Renal cortical epithelial cell (primary cell): ENCODE measurements around the gene MDFIC. TPM values are rescaled to one million over a fixed set of nuclear protein-coding genes. Genes with fewer than 3 reads are reported as not detected.
"Not testable (repeated sequence)": the region's sequence is repeated elsewhere in the genome, so short reads cannot be mapped to it uniquely, and the experiment has no call there.

Experiments
- DNase-seq: peaks from one replicate; pipeline ENCODE4 v3.0.0-alpha.2; 2011; ENCODE audit warnings: low read depth
- total RNA-seq: library from RNA; depleted of rRNA; stranded (reverse); fragments of >200 nt; gene quantifications from 2 replicates; pipeline ENCODE4 v1.2.3, GENCODE V29; 2014

Gene MDFIC, protein sequence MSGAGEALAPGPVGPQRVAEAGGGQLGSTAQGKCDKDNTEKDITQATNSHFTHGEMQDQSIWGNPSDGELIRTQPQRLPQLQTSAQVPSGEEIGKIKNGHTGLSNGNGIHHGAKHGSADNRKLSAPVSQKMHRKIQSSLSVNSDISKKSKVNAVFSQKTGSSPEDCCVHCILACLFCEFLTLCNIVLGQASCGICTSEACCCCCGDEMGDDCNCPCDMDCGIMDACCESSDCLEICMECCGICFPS
- 13.9 and 18.7 TPM in 2 replicates for total RNA-seq

DNA sequence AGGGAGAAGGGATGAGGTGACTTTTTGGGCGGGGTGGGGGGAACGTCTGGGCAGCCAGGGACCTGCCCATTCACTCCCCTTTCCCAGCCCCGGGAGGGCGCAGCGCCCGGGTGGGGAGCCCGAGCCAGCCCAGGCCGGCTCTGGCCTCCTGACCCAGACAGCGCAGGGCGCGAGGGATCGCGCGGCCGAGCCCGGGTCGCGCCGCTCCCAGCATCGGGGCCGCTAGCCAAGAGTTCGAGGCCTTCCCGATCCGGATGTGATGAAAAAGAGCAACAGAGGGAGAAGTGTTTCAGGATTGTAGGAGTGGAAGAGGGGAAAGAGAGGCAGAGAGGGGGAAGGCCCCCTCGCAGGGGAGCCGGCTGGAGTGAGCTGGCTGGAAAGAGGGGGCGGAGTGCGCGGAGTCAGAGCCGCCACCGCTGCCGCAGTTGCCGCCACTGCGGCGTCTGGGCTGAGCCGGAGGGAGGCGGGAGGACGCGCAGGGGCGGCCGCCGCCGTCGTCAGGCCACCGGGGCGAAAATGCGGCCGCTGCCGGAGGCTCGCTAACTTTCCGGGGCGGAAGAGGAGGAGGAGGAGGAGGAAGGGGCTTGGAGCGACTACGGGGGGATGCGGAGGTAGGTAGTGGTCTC lies at the start of gene MDFIC:
MDFIC (plus strand) TSS at position 69 of the 626 bp plus-strand sequence. CDS start 940 bp downstream, outside the sequence.
- DNase-seq: no peak

DNA sequence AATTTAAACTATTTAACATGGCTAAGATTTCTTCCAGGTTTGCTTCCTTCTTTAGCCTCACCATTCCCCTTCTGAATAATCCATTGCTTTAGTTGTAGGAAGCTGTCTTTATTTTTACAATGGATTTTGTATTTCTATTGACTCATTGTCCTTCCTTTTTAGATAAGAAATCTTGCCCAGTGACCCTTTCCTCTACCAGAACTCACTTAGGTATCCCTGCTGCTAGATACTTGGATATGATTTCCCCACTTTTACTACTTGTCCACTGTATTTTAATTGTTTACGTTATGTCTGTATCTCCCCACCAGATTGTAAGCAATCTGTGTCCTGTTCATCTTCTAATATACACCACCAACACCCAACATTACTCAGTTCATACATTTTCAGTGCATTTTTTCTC lies 47.7 kb upstream of the MDFIC start:
- no peak for DNase-seq

DNA sequence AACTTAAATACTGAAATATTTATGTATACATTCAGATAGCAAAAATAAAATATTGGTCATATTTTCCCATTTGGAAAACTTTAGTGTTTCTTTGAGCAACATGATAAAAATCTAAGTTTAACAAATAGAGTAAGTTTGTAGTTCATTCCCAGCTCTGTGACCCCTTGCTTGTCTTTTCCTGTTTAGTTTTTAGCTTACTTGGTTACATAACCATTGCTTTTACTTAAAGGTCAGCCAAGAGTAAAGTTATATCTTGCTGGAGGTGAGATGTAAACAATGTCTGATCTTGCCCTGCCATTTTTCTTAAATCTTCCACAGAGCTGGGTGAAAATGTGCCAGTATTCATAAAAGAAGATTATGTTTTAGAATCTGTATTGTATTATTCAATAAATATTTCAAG lies 46.7 kb upstream of the MDFIC start:
- DNase-seq: no peak

DNA sequence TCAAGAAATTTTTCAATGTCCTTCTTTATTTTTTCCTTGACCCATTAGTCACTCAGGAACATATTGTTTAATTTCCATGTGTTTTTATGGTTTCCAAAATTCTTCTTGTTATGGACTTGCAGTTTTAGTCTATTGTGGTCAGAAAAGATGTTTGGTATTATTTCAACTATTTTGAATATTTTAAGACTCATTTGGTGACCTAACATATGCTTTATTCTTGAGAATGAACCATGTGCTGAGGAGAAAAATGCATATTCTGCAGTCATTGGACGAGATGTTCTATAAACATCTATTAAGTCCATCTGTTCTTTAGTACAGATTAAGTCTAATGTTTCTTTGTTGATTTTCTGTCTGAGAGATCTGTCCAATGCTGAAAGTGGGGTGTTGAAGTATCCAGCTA lies 42.3 kb upstream of the MDFIC start:
- no peak for DNase-seq

DNA sequence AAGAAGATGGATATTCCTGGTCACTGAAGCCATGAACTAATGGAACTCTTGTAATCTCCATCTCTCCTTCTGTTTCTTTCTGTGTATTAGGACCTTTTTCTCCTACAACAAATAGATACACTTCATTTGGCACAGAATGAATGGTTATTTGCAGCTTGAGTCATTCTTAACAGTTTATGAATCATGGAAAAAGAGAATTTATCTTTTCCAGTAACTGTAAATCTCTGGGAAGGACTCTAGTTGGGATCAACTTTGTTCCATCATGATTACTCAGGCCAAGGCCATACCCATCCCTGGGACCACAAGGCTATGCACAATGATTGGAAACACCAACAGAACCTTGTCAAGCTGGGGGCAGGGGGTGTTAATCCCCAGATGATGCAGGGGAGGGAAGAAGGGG lies 36.1 kb upstream of the MDFIC start:
- peak; percentile 44 for DNase-seq

DNA sequence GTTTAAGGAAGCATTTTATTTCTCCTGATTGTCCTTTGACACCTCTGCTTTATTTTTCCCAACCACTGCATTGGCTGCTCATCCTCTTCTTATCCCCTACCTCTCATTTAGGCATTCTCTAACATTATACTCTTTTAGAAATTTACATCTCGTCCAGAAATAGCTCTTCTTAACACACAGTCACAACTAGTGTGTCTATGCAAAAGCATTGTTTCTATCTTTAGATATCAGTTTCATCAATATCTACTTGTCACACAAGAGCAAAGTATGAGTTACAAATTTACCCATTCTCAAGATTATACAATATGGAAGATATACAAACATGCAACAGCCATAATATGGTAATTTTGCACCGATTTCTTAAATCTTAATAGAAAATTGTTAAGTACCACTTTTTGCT lies 35.7 kb upstream of the MDFIC start:
- no peak for DNase-seq

DNA sequence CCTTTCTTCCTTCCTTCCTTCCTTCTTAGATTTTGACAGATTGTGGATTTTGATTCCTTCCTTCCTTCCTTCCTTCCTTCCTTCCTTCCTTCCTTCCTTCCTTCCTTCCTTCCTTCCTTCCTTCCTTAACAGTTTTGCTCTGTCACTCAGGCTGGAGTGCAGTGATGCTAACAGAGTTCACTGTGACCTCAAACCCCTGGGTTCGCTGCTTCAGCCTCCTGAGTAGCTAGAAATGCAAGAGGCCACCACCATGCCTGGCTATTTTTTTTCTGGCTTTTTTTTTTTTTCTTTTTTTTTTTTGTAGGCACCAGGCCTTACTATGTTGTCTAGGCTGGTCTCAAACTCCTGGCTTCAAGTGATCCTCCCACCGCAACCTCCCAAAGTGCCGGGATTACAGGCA lies 32.8 kb upstream of the MDFIC start:
- not testable (repeated sequence) for DNase-seq

DNA sequence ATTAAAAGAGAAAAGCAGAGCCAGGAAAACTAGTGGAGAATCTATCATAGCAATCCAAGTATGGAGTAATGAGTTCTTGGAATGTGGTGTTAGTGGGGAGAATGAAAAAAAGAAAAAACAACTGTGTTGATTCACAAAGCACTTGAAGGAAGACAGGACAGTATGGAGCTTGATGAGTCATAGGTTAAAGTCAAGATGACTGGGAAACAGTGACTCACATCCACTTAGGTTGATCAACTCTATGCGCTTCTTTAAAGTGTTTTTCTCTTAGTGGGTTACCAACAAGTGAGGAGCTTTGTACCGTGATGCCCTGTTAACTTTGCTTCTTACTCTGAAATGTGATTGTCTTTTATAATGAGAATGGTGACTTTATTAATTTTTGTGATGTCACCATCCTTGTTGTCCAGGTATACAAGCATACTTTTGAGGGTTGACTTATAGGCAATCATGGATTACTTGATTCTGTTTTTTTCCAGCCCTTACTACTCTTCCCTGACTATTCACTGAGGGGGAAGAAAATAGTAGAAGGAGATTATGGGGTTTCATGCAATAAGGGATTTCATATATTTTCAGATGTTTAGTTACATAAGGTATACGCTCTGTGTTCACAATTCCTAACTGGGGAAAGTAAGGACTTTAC lies 32.1 kb upstream of the MDFIC start:
- DNase-seq: peak; percentile 100

DNA sequence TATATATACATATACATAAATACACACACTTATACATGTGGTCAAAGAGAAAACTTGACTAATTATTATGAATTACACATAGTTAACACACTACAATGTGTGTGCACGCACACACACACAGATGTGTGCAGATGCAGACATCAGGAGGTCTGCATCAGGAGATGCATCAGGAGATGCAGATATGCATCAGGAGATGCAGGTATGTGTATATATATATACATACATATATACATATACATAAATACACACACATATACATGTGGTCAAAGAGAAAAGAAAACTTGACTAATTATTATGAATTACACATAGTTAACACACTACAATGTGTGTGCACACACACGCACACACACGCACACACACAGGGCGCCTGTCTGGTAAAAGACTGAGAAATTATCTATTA lies 31.3 kb upstream of the MDFIC start:
- DNase-seq: no peak

DNA sequence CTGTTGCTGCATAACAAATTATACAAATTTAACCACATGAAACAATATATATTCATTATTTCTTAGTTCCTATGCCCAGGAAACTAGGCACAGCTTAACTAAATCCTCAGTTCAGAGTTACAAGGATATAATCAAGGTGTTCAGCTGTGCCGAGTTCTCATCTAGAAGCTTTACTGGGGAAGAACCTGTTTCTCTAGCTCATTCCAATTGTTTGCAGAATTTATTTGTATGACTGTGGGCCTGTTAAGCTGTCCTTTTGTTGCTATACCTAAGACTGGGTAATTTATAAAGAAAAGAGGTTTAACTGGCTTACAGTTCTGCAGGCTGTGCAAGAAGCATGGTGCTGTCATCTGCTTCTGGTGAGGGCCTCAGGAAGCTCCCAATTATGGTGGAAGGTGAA lies 21.8 kb upstream of the MDFIC start:
- DNase-seq: no peak

DNA sequence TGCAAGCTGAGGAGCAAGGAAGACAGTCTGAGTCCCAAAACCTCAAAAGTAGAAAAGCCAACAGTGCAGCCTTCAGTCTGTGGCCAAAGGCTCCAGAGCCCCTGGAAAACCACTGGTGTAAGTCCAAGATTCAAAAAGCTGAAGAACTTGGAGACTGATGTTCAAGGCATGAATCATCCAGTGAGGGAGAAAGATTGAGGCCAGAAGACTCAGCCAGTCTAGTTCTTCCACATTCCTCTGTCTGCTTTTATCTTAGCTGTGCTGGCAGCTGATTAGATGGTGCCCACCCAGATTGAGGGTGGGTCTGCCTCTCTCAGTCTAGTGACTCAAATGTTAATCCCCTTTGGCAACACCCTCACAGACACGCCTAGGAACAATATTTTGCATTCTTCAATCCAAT lies 20.1 kb upstream of the MDFIC start:
- peak; percentile 40 for DNase-seq

DNA sequence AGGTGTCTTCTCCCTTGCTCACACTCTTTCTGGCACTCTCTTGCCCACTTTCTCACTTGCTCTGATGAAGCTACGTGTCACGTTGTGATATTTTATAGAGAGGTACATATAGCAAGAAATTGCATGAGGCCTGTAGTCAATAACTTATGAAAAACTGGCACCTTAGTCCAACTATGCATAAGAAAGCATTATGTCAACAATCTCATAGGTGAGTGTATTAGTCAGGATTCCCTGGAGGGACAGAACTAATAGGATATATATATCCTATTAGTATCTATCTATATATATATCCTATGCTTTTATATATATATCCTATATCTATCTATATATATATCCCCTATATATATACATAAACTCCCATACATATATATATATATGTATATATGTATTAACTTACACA lies 18.8 kb upstream of the MDFIC start:
- DNase-seq: no peak

DNA sequence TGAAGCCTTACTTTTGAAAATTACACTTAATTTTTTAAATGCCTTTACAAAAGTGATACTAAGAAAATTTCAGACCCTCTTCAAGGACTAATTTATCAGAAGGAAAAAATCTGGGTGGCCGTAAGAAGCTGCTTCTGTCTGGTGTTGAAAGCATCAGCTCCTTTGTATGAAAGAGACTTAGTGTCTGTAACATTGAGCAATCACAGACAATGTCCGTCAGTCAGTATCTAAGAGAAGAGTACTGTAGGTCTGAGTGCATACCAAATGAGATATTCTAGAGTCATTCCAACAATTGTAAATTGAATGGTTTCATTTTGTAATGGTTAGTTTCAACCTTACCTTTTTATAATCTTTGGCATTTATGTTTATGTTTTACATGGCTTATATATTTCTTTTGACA lies 11.1 kb upstream of the MDFIC start:
- DNase-seq: peak; percentile 24

DNA sequence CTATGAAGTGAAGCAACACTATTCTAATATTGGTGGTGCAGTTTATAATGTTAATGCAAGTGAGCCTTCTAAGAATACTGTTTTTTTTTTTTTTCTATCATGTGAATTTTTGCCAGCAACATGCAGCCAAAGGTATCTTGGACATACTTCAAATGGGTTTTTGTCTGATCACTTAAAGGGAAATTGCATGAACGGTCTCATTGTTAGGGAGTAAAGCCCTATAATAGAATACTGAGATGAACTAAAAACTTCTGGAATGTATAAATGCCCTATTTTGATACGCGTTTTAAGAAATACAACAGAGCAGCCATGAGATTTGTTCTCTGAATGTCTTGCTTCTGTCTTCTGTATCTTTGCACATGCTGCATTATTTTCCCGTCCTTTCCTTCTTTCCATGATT lies 10.5 kb upstream of the MDFIC start:
- DNase-seq: no peak

DNA sequence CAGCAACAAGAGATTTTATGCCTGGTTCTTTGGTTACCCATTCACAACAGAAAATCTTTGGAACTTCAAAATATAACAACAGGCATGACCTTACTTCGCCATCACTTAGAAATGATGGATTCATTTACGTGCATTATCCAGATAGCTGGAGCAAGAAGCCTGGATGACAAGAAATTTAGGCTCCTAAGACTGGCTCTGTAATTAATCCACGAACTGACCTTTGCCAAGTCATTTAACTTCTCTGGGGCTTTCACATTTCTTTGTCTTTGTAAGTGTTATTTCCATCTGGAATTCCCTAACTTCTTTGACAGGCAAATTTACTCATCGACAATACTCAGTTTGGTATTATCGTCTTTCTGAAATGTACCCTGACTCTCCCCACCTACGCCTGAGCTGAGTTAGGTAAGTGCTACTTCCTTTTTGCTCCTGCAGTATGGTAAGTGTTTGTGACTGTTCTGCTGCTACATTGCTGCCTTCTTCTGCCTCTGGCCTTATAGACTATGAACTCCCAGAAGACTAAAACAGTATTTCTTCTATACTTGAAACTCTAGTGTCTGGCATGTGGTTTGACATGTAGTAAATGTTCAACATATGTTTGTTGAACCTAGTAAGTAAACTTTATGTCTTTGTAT lies 5.5 kb upstream of the MDFIC start:
- DNase-seq: no peak

DNA sequence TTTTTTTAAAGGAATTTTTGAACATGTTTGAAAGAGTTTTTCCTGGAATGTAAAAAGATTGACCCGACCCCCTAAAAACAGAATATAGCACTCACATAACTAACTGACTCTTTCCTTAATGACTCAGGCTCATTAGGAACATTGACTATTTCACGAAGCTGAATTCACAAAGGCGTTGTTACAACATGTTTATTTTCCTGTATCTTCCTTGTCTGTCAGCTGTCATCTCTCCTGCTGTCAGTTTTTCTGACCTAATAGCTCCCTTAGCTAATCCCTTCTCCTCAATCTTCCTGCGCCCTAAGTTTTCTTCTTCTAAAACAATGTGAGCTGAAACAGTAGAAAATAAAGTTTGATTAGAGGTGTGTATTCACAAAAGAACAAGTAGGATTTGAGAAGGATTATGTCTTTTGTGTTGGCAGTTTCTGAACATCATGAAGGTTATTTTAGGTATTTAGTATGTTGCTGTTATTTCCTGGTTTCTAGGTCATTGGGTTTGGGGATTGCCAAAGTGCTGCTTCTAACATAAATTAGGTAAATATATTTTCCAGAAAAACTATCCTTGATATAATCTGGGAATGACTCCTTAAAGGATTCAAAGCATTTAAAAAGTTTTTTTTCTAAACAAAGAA lies 4.6 kb upstream of the MDFIC start:
- no peak for DNase-seq

DNA sequence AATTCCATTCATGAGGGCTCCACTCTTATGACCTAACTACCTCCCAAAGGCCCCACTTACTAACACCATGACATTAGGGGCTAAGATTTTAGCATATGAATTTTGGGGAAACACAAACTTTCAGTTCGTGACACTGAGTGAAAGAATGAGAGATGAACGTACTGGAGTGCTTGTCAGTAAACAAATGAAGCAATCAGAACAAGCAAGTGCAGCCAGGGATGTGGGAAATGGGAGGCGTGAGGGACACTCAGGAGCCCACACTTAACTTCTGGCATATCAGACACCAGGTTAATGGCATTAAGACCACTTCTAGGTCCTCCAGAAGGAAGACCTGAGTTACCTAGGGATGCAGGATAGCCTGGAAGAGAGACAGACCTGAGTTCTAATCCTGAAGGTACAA lies 2.3 kb upstream of the MDFIC start:
- DNase-seq: no peak

DNA sequence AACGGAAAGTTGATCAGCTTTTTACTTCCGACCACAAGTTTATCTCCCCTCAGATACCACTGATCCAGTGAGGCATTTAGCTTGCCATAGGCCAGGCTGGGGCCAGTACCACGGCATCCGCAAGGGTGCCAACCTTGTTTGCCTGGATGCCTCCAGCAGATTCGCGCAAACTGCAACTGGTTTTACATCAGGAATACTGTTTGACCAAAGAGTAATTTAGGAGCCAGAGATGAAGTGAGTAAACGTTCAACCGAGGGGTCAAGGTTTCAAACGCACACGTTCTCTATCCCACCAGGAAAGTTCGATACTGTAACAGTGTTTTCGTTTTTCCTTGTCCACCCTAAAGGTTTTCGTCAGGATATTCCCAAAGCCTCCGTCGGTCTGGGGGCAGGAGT lies 266 bp upstream of the MDFIC start:
- DNase-seq: peak; percentile 74

DNA sequence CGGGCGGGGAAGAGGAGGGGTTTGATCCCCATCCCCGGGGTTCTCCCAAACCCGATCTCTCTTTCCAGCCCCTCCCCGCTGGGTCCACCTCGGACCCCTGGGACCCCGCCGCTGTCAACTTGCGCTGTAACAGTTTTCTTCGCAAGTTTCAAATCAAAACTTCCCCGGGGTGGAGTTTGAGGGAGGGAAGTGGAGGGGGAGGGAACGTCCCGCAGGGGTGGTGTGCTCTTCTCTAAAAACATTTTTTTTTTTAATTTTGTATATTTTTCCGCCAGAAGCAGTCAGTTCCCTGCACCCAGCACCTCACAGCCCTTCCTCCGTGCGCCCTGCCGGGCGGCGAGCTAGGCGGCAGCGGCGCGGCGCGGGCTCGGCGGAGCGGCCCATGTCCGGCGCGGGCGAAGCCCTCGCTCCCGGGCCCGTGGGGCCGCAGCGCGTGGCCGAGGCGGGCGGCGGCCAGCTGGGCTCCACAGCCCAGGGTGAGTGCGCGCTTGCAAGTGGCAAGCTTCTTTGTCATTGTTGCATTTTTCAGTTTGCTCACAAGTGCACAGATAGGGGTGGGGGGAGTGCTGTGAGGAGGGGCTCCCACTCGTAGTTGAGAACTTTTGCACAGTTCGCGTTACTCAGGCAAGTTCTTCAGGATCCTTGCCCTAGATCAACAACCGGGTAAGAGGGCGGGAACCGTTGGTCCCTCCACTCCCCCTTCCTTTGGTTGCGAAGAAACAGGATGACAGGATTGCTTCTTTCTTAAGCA lies 933 bp downstream of the MDFIC start:
- peak; percentile 59 for DNase-seq

DNA sequence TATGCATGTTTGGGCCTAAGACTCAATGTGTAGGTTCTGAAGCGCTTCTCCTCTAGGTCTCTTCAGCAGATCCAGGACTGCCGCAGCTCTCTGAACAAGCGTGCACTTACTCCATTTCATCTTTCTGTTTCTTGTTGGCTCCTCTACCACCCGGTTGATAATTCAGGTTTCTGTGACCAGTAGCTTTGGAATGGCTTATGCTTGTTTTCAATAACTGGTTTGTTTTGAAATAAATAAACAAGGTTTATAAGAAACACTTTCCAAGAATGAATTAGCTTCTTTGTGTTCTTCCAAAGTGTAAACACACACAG lies 1.5 kb downstream of the MDFIC start:
- DNase-seq: no peak

DNA sequence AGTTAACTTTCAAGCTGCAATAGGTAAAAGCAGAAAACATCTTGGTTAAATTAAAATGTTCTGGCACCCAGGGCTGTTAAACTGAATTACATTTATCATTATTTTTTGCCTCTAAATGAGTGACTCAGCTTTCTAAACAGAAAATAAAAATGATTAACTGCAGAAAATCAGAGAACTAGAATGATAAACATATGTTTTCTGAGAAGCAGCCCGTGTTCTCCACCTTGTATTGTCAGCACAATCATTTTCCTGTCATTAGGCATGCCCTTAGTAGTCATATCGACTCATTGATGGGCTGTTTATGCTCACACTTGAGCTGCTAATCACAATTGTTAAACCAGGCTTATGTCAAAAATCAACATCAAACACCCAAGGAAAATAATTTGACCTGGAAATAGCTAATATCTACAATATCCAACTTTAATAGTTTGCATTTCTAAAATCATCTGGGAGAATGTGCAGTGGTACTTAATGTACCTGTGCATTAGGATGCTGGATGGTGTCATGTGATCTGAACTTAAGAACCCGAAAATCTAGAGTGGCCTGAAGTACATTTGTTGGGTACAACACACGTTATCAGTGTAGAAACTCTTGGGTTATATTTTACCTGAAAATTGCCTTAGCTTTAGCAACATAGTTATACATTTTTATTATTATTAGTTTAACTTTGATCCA lies 2.3 kb downstream of the MDFIC start:
- no peak for DNase-seq
